SK-N-SH (cell line): ENCODE results near the gene XCR1. TPM values are rescaled to one million over a fixed set of nuclear protein-coding genes. Genes with fewer than 3 reads are reported as not detected.
"Not testable (repeated sequence)": the region's sequence is repeated elsewhere in the genome, so short reads cannot be mapped to it uniquely, and the experiment has no call there.

Source experiments
- CTCF ChIA-PET: fragments of 300-600, 350-600 bp; formaldehyde crosslinking; extraction: SDS; loops from one replicate; lab custom pipeline; 2021; lab: Yijun Ruan, JAX
- POLR2A ChIA-PET: fragments of 350-600 bp; sonication (Branson Sonifier 250); formaldehyde crosslinking; extraction: SDS; loops from one replicate; lab custom pipeline; 2020; ENCODE audit warnings: antibody characterized with exemption, inconsistent platforms; lab: Yijun Ruan, JAX
- DNase-seq: peaks from one replicate; pipeline ENCODE4 v3.0.0; 2012
- H2AFZ ChIP-seq: fragments of 200-600 bp; sonication (generic); 2 replicates; pipeline ENCODE4 v1.8.1; 2016; ENCODE audit warnings: antibody characterized with exemption, mild to moderate bottlenecking, low read depth
- H3F3A ChIP-seq: fragments of 200-600 bp; sonication (generic); replicated peaks from 2 replicates; pipeline ENCODE3; 2016; ENCODE audit warnings: antibody characterized with exemption, mild to moderate bottlenecking; ENCODE audit not compliant: insufficient read depth
- H3K27ac ChIP-seq, 2 experiments: fragments of 200-500 bp in 1 of 2; fragments of 200-600 bp in 1 of 2; sonication (Bioruptor generic) in 1 of 2; sonication (generic), shearing (Covaris generic) in 1 of 2; 2 replicates each; pipeline versions ENCODE4 v1.5.1 to v1.6.1; 2014 to 2016; ENCODE audit warnings: low read depth in 2 of 2, inconsistent platforms in 1 of 2, low read length in 1 of 2, mild to moderate bottlenecking in 1 of 2, mixed read lengths in 1 of 2
- H3K27me3 ChIP-seq: fragments of 200-600 bp; sonication (generic), shearing (Covaris generic); 2 replicates; pipeline ENCODE4 v1.6.1; 2016; ENCODE audit warnings: mixed run types; ENCODE audit not compliant: insufficient read depth
- H3K36me3 ChIP-seq, 2 experiments: fragments of 200-500 bp in 1 of 2; fragments of 200-600 bp in 1 of 2; sonication (Bioruptor generic) in 1 of 2; sonication (generic) in 1 of 2; replicated peaks in 1 of 2; 2 replicates each; pipeline versions ENCODE3 to v1.5.1; 2014 to 2016; ENCODE audit warnings: low read length in 1 of 2, mild to moderate bottlenecking in 1 of 2; ENCODE audit not compliant: insufficient read depth in 2 of 2, control insufficient read depth in 1 of 2
- H3K4me1 ChIP-seq, 2 experiments: fragments of 200-500 bp in 1 of 2; fragments of 200-600 bp in 1 of 2; sonication (Bioruptor generic) in 1 of 2; sonication (generic), shearing (Covaris generic) in 1 of 2; 2 replicates each; pipeline versions ENCODE4 v1.5.1 to v1.6.1; 2014 to 2016; ENCODE audit warnings: low read depth in 1 of 2, low read length in 1 of 2, mixed run types in 1 of 2; ENCODE audit not compliant: insufficient read depth in 2 of 2, control insufficient read depth in 1 of 2
- H3K4me2 ChIP-seq: fragments of 200-600 bp; sonication (generic), shearing (Covaris generic); 2 replicates; pipeline ENCODE4 v1.6.1; 2017; ENCODE audit warnings: mixed run types
- H3K4me3 ChIP-seq, 2 experiments: fragments of 200-500 bp in 1 of 2; fragments of 200-600 bp in 1 of 2; sonication (Bioruptor generic) in 1 of 2; sonication (generic), shearing (Covaris generic) in 1 of 2; 2 replicates each; pipeline versions ENCODE4 v1.5.1 to v1.8.1; 2014 to 2016; ENCODE audit warnings: low read depth in 2 of 2, inconsistent platforms in 1 of 2, low read length in 1 of 2, mild to moderate bottlenecking in 1 of 2, mixed read lengths in 1 of 2, moderate library complexity in 1 of 2
- H3K79me2 ChIP-seq: fragments of 200-600 bp; sonication (generic); 2 replicates; pipeline ENCODE4 v1.8.1; 2017; ENCODE audit warnings: mild to moderate bottlenecking; ENCODE audit not compliant: insufficient read depth
- H3K9ac ChIP-seq: fragments of 200-600 bp; sonication (generic); 2 replicates; pipeline ENCODE4 v1.6.1; 2017; ENCODE audit warnings: mixed run types
- H3K9me2 ChIP-seq: fragments of 200-600 bp; sonication (generic); 2 replicates; pipeline ENCODE4 v1.6.1; 2017; ENCODE audit warnings: mixed run types
- H3K9me3 ChIP-seq: fragments of 200-600 bp; sonication (generic); 2 replicates; pipeline ENCODE4 v1.6.1; 2017; ENCODE audit warnings: mixed run types, mild to moderate bottlenecking, moderate library complexity
- H4K20me1 ChIP-seq: fragments of 200-600 bp; sonication (generic); 2 replicates; pipeline ENCODE4 v1.6.1; 2017; ENCODE audit warnings: mild to moderate bottlenecking, mixed run types; ENCODE audit not compliant: insufficient read depth
- ELF1 ChIP-seq: IDR thresholded peaks from 2 replicates; pipeline ENCODE4 v1.4.0; 2012
- EP300 ChIP-seq, 2 experiments: IDR thresholded peaks; 2 replicates each; pipeline versions ENCODE4 v1.4.0 to v1.6.1; 2012; ENCODE audit warnings: borderline replicate concordance in 1 of 2, low read depth in 1 of 2, low read length in 1 of 2
- EZH2phosphoT487 ChIP-seq: fragments of 200-600 bp; sonication (generic); IDR thresholded peaks from 2 replicates; pipeline ENCODE4 v1.6.1; 2017; ENCODE audit warnings: low read depth, mixed run types, mild to moderate bottlenecking, antibody characterized with exemption, moderate library complexity, borderline replicate concordance
- FOSL2 ChIP-seq: IDR thresholded peaks from 2 replicates; pipeline ENCODE4 v1.4.0; 2012; ENCODE audit warnings: low read depth, mild to moderate bottlenecking, moderate library complexity, borderline replicate concordance
- MEF2A ChIP-seq: IDR thresholded peaks from 2 replicates; pipeline ENCODE4 v1.4.0; 2012; ENCODE audit warnings: low read depth, borderline replicate concordance
- MXI1 ChIP-seq: IDR thresholded peaks from 2 replicates; pipeline ENCODE4 v1.6.1; 2012; ENCODE audit warnings: mild to moderate bottlenecking, low read depth, low read length, improper control_type of control experiment
- POLR2AphosphoS5 ChIP-seq: IDR thresholded peaks from 2 replicates; pipeline ENCODE4 v1.6.1; 2012; ENCODE audit warnings: low read depth, low read length
- RCOR1 ChIP-seq: fragments of 150-350 bp; IDR thresholded peaks from 2 replicates; pipeline ENCODE4 v1.6.1; 2017; ENCODE audit warnings: antibody characterized with exemption, low read length
- RFX5 ChIP-seq: IDR thresholded peaks from 2 replicates; pipeline ENCODE4 v1.6.1; 2012; ENCODE audit warnings: mild to moderate bottlenecking, improper control_type of control experiment, low read length
- TCF12 ChIP-seq: IDR thresholded peaks from 2 replicates; pipeline ENCODE4 v1.4.0; 2012
- WGBS: methylation state at CpG from one replicate; pipeline ENCODE4 v1.1.6; 2017; ENCODE audit warnings: low lambda C conversion rate; 5-methylcytosine and 5-hydroxymethylcytosine counted together
- polyA plus RNA-seq, 3 experiments: library from polyadenylated mRNA; depleted of rRNA; stranded (reverse); fragments of >200 nt; gene quantifications; 2 replicates each; pipeline ENCODE4 v1.2.3, GENCODE V29; 2012
- TF ChIP-seq, protein P1 (sequence below): IDR thresholded peaks from 2 replicates; pipeline ENCODE4 v1.4.0; 2012; ENCODE audit warnings: low read depth
- TF ChIP-seq, protein P2 (sequence below): fragments of 200-600 bp; sonication (generic); IDR thresholded peaks from 2 replicates; pipeline ENCODE4 v1.6.1; 2017; ENCODE audit warnings: antibody characterized with exemption, mild to moderate bottlenecking, moderate library complexity
- TF ChIP-seq, protein P3 (sequence below): IDR thresholded peaks from 2 replicates; pipeline ENCODE4 v1.6.1; 2012; ENCODE audit warnings: mild to moderate bottlenecking, low read depth, low read length, moderate library complexity

Gene XCR1
- polyA plus RNA-seq, 1 of the 3 experiments (the other 2 are of a cell fraction), result not detected

DNA sequence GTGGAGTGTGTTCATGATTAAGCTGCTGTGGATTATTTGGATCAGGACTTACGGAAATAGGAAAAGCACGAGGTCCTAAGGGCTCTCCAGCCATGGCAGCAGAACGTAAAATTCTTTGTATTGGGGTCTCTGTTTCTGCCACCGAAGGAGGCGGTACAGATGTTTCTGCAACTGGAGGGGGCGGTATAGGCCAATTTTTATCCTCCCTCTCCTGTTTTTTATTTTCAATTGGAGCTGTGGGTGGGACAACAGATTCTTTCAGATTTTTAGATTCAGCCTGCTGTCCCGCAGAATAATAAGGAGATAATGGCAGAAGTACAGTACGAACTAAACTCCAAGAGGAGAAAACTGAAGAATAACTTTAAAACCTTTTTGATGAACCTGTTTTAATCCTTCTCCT lies 26.0 kb upstream of the XCR1 start:
- DNase-seq, H3K4me3 ChIP-seq, H3K36me3 ChIP-seq, H3K9me2 ChIP-seq, H4K20me1 ChIP-seq, H2AFZ ChIP-seq, H3K9ac ChIP-seq, H3K4me2 ChIP-seq, H3F3A ChIP-seq, H3K9me3 ChIP-seq, H3K79me2 ChIP-seq, POLR2A ChIA-PET, H3K4me1 ChIP-seq, H3K27ac ChIP-seq: not testable (repeated sequence)
- 35% methylated on average over 8 of the region's 8 CpGs for WGBS
- CTCF ChIA-PET, result interaction anchor here (1.7 kb wide), 2 partner anchors 9 to 26 kb away, joined by 4 to 5 read pairs; no protein-coding TSS in a partner anchor
- H3K27me3 ChIP-seq, result peaks cover 42% of the 10 kb centered on the region; the same call in 1 of the 2 replicates

DNA sequence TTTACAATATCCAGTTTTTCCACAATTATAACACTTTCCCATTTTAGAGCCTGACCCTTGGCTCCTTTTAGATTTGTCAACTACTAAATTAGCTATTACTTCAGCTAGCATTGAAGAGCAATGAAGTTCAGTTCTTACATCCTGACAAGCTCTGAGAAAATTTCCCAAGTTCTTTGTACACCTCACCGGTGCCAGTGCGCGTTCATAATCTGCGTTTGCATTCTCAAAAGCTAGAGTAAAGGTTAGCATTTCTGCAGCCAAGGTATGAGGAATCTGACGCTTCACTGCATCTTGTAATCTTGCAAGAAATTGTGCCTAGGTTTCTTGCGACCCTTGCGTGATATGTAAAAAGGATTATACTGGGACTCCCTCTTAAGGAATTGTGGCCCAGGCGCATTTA lies 25.2 kb upstream of the XCR1 start:
- no peaks in the 10 kb centered on the region for H3K9me3 ChIP-seq
- H3K79me2 ChIP-seq, result no peaks in the 10 kb centered on the region
- ChIA-PET CTCF (interaction anchor here (1.7 kb wide), 1 partner anchor 8 kb away, joined by 5 read pairs; no protein-coding TSS in a partner anchor), POLR2A (no interaction called here)
- H3K27me3 ChIP-seq, result peaks cover 46% of the 10 kb centered on the region; the same call in 1 of the 2 replicates
- H4K20me1 ChIP-seq, result no peaks in the 10 kb centered on the region
- 68% methylated on average over 8 of the region's 8 CpGs for WGBS
- H3F3A ChIP-seq, result no peaks in the 10 kb centered on the region
- no peaks in the 10 kb centered on the region for H3K36me3 ChIP-seq
- no peak for DNase-seq
- no peak overlapping the region for H3K4me2 ChIP-seq
- H2AFZ ChIP-seq, result no peak overlapping the region
- TF ChIP-seq, protein P1, sequence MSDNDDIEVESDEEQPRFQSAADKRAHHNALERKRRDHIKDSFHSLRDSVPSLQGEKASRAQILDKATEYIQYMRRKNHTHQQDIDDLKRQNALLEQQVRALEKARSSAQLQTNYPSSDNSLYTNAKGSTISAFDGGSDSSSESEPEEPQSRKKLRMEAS, result no peak
- TF ChIP-seq EZH2phosphoT487 (no peak), POLR2AphosphoS5 (no peak), MEF2A (no peak), MXI1 (no peak), EP300 (IDR thresholded peaks at IDR 0.05; ENCODE audit: borderline replicate concordance in 1 of 2, low read depth in 1 of 2, low read length in 1 of 2) (no peak), RFX5 (no peak), TCF12 (no peak), ELF1 (no peak), RCOR1 (no peak), FOSL2 (no peak)
- TF ChIP-seq, protein P2, sequence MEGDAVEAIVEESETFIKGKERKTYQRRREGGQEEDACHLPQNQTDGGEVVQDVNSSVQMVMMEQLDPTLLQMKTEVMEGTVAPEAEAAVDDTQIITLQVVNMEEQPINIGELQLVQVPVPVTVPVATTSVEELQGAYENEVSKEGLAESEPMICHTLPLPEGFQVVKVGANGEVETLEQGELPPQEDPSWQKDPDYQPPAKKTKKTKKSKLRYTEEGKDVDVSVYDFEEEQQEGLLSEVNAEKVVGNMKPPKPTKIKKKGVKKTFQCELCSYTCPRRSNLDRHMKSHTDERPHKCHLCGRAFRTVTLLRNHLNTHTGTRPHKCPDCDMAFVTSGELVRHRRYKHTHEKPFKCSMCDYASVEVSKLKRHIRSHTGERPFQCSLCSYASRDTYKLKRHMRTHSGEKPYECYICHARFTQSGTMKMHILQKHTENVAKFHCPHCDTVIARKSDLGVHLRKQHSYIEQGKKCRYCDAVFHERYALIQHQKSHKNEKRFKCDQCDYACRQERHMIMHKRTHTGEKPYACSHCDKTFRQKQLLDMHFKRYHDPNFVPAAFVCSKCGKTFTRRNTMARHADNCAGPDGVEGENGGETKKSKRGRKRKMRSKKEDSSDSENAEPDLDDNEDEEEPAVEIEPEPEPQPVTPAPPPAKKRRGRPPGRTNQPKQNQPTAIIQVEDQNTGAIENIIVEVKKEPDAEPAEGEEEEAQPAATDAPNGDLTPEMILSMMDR, result no peak
- TF ChIP-seq, protein P3, sequence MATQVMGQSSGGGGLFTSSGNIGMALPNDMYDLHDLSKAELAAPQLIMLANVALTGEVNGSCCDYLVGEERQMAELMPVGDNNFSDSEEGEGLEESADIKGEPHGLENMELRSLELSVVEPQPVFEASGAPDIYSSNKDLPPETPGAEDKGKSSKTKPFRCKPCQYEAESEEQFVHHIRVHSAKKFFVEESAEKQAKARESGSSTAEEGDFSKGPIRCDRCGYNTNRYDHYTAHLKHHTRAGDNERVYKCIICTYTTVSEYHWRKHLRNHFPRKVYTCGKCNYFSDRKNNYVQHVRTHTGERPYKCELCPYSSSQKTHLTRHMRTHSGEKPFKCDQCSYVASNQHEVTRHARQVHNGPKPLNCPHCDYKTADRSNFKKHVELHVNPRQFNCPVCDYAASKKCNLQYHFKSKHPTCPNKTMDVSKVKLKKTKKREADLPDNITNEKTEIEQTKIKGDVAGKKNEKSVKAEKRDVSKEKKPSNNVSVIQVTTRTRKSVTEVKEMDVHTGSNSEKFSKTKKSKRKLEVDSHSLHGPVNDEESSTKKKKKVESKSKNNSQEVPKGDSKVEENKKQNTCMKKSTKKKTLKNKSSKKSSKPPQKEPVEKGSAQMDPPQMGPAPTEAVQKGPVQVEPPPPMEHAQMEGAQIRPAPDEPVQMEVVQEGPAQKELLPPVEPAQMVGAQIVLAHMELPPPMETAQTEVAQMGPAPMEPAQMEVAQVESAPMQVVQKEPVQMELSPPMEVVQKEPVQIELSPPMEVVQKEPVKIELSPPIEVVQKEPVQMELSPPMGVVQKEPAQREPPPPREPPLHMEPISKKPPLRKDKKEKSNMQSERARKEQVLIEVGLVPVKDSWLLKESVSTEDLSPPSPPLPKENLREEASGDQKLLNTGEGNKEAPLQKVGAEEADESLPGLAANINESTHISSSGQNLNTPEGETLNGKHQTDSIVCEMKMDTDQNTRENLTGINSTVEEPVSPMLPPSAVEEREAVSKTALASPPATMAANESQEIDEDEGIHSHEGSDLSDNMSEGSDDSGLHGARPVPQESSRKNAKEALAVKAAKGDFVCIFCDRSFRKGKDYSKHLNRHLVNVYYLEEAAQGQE, result no peak
- no peak overlapping the region for H3K27ac ChIP-seq
- no peak overlapping the region for H3K4me3 ChIP-seq
- no peak overlapping the region for H3K9ac ChIP-seq
- H3K4me1 ChIP-seq, result no peaks in the 10 kb centered on the region
- H3K9me2 ChIP-seq, result no peaks in the 10 kb centered on the region
